Measurements from ENCODE around the gene PPP2R2C.

PPP2R2C gene

GRCh38 chr4:6327220-6327917 lies 145.0 kb downstream of the PPP2R2C start:
- no peaks in the 10 kb centered on the region for H3K9me3 Mint-ChIP-seq
- DNase-seq (peak; percentile 85), ATAC-seq (peak; percentile 72)
- peaks cover 26% of the 10 kb centered on the region for H3K27me3 Mint-ChIP-seq
- H3K4me3 Mint-ChIP-seq: no peak overlapping the region
- H3K36me3 Mint-ChIP-seq (ENCODE audit: low read depth): no peaks in the 10 kb centered on the region
- H3K4me1 Mint-ChIP-seq: no peaks in the 10 kb centered on the region
- H3K27ac Mint-ChIP-seq: no peak overlapping the region

GRCh38 chr4:6326312-6327060 lies 145.9 kb downstream of the PPP2R2C start:
- Mint-ChIP-seq H3K4me1 (no peaks in the 10 kb centered on the region), H3K36me3 (ENCODE audit: low read depth) (no peaks in the 10 kb centered on the region), H3K27ac (no peak overlapping the region), H3K27me3 (peaks cover 32% of the 10 kb centered on the region), H3K9me3 (no peaks in the 10 kb centered on the region), H3K4me3 (no peak overlapping the region)
- DNase-seq: no peak
- no peak for ATAC-seq

- H3K4me1 Mint-ChIP-seq: no peaks in the 10 kb centered on the region
- no peak overlapping the region for H3K4me3 Mint-ChIP-seq
- H3K9me3 Mint-ChIP-seq: no peaks in the 10 kb centered on the region
- peaks cover 35% of the 10 kb centered on the region for H3K27me3 Mint-ChIP-seq
- DNase-seq: no peak
- no peak overlapping the region for H3K27ac Mint-ChIP-seq
- H3K36me3 Mint-ChIP-seq (ENCODE audit: low read depth): no peaks in the 10 kb centered on the region
- ATAC-seq: no peak
Measured at GRCh38 chr4:6325788-6326290, 146.6 kb downstream of the PPP2R2C start.

GRCh38 chr4:6324999-6325787 lies 147.2 kb downstream of the PPP2R2C start:
- no peak overlapping the region for H3K4me3 Mint-ChIP-seq
- no peaks in the 10 kb centered on the region for H3K36me3 Mint-ChIP-seq (ENCODE audit: low read depth)
- ATAC-seq (no peak), DNase-seq (no peak)
- H3K4me1 Mint-ChIP-seq: no peaks in the 10 kb centered on the region
- H3K27me3 Mint-ChIP-seq: peaks cover 37% of the 10 kb centered on the region
- no peaks in the 10 kb centered on the region for H3K9me3 Mint-ChIP-seq
- H3K27ac Mint-ChIP-seq: no peak overlapping the region

GRCh38 chr4:6324461-6324998 lies 147.9 kb downstream of the PPP2R2C start:
- no peak overlapping the region for H3K27ac Mint-ChIP-seq
- H3K36me3 Mint-ChIP-seq (ENCODE audit: low read depth): no peaks in the 10 kb centered on the region
- H3K4me1 Mint-ChIP-seq: no peaks in the 10 kb centered on the region
- DNase-seq: no peak
- no peaks in the 10 kb centered on the region for H3K9me3 Mint-ChIP-seq
- H3K4me3 Mint-ChIP-seq: no peak overlapping the region
- H3K27me3 Mint-ChIP-seq: peaks cover 37% of the 10 kb centered on the region
- ATAC-seq: no peak

GRCh38 chr4:6322761-6323566 lies 149.4 kb downstream of the PPP2R2C start:
- no peaks in the 10 kb centered on the region for H3K36me3 Mint-ChIP-seq (ENCODE audit: low read depth)
- H3K4me3 Mint-ChIP-seq: no peak overlapping the region
- ATAC-seq: no peak
- H3K27ac Mint-ChIP-seq: no peak overlapping the region
- no peak for DNase-seq
- no peaks in the 10 kb centered on the region for H3K4me1 Mint-ChIP-seq
- H3K27me3 Mint-ChIP-seq: peaks cover 38% of the 10 kb centered on the region
- H3K9me3 Mint-ChIP-seq: no peaks in the 10 kb centered on the region

- Mint-ChIP-seq H3K36me3 (ENCODE audit: low read depth) (no peaks in the 10 kb centered on the region), H3K27ac (no peak overlapping the region), H3K4me1 (no peaks in the 10 kb centered on the region), H3K9me3 (no peaks in the 10 kb centered on the region), H3K4me3 (no peak overlapping the region), H3K27me3 (peaks cover 40% of the 10 kb centered on the region)
- ATAC-seq: no peak
- no peak for DNase-seq
Measured at GRCh38 chr4:6322067-6322760, 150.2 kb downstream of the PPP2R2C start.

GRCh38 chr4:6321361-6321760 lies 151.1 kb downstream of the PPP2R2C start:
- Mint-ChIP-seq H3K27me3 (peaks cover 42% of the 10 kb centered on the region), H3K27ac (no peak overlapping the region), H3K9me3 (no peaks in the 10 kb centered on the region), H3K36me3 (ENCODE audit: low read depth) (no peaks in the 10 kb centered on the region), H3K4me1 (no peaks in the 10 kb centered on the region), H3K4me3 (no peak overlapping the region)
- ATAC-seq: no peak
- DNase-seq: no peak

- ATAC-seq: no peak
- no peak overlapping the region for H3K27ac Mint-ChIP-seq
- H3K9me3 Mint-ChIP-seq: no peaks in the 10 kb centered on the region
Measured at GRCh38 chr4:6320663-6321062, 151.8 kb downstream of the PPP2R2C start.

GRCh38 chr4:6319530-6320150 lies 152.8 kb downstream of the PPP2R2C start:
- Mint-ChIP-seq H3K4me1 (no peaks in the 10 kb centered on the region), H3K27me3 (peaks cover 36% of the 10 kb centered on the region), H3K4me3 (no peak overlapping the region), H3K27ac (no peak overlapping the region), H3K9me3 (no peaks in the 10 kb centered on the region), H3K36me3 (ENCODE audit: low read depth) (no peaks in the 10 kb centered on the region)
- DNase-seq (no peak), ATAC-seq (no peak)

More at GRCh38 chr4:6320663-6321062, 151.8 kb downstream of the PPP2R2C start:
- DNase-seq: no peak
- Mint-ChIP-seq H3K4me3 (no peak overlapping the region), H3K27me3 (peaks cover 39% of the 10 kb centered on the region), H3K4me1 (no peaks in the 10 kb centered on the region), H3K36me3 (ENCODE audit: low read depth) (no peaks in the 10 kb centered on the region)

- Mint-ChIP-seq H3K27me3 (peaks cover 32% of the 10 kb centered on the region), H3K36me3 (ENCODE audit: low read depth) (no peaks in the 10 kb centered on the region)
- no peak for ATAC-seq
Measured at GRCh38 chr4:6318206-6318605, 154.2 kb downstream of the PPP2R2C start.

GRCh38 chr4:6316461-6317003 lies 155.9 kb downstream of the PPP2R2C start:
- Mint-ChIP-seq H3K9me3 (no peaks in the 10 kb centered on the region), H3K27ac (no peak overlapping the region), H3K4me1 (no peaks in the 10 kb centered on the region), H3K27me3 (peaks cover 23% of the 10 kb centered on the region), H3K36me3 (ENCODE audit: low read depth) (no peaks in the 10 kb centered on the region), H3K4me3 (no peak overlapping the region)
- no peak for ATAC-seq
- DNase-seq: no peak

More at GRCh38 chr4:6318206-6318605, 154.2 kb downstream of the PPP2R2C start:
- H3K4me1 Mint-ChIP-seq: no peaks in the 10 kb centered on the region
- no peak overlapping the region for H3K27ac Mint-ChIP-seq
- no peak for DNase-seq
- H3K9me3 Mint-ChIP-seq: no peaks in the 10 kb centered on the region
- no peak overlapping the region for H3K4me3 Mint-ChIP-seq

- no peak for ATAC-seq
- H3K4me1 Mint-ChIP-seq: peaks cover 5% of the 10 kb centered on the region
- no peaks in the 10 kb centered on the region for H3K9me3 Mint-ChIP-seq
Measured at GRCh38 chr4:6313216-6313615, 159.2 kb downstream of the PPP2R2C start.

More at GRCh38 chr4:6313216-6313615, 159.2 kb downstream of the PPP2R2C start:
- peaks cover 3% of the 10 kb centered on the region for H3K36me3 Mint-ChIP-seq (ENCODE audit: low read depth)
- no peak overlapping the region for H3K27ac Mint-ChIP-seq
- DNase-seq: no peak
- H3K4me3 Mint-ChIP-seq: no peak overlapping the region
- H3K27me3 Mint-ChIP-seq: peaks cover 32% of the 10 kb centered on the region

All from activated naive CD8-positive, alpha-beta T cell treated with anti-CD3 and anti-CD28 coated beads, Interleukin-2, amount 50 U/mL, for 24 hours (primary cell).